ENCODE results near the gene TAAR9. TPM values are rescaled to one million over a fixed set of nuclear protein-coding genes. Genes with fewer than 3 reads are reported as not detected.
"Not testable (repeated sequence)": the region's sequence is repeated elsewhere in the genome, so short reads cannot be mapped to it uniquely, and the experiment has no call there.

The TAAR9 gene
- polyA plus RNA-seq, 1 donor (not counting 4 experiments of a cell fraction or from before 2014, with no cell fraction given): not detected

DNA sequence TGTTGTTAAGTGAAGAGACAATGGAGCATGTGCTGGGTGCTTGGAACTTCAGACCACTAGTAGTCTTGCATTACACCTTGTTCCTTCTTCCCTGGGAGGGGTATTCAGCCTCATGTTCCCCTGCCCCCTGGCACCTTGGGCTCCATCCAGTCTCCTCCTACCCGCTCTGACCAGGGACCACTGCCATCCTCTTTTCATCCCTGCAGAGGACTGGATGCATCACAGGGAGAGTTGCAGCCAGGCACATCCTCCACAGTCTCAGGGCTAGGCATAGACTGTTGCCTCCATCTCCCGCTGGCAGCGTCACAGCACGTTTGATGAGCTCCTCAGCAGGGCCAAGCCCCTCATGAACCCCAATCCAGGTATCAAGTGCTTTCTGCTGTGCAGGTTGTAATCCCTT, 13.1 kb downstream of the TAAR9 start:
- TF ChIP-seq, protein P1, sequence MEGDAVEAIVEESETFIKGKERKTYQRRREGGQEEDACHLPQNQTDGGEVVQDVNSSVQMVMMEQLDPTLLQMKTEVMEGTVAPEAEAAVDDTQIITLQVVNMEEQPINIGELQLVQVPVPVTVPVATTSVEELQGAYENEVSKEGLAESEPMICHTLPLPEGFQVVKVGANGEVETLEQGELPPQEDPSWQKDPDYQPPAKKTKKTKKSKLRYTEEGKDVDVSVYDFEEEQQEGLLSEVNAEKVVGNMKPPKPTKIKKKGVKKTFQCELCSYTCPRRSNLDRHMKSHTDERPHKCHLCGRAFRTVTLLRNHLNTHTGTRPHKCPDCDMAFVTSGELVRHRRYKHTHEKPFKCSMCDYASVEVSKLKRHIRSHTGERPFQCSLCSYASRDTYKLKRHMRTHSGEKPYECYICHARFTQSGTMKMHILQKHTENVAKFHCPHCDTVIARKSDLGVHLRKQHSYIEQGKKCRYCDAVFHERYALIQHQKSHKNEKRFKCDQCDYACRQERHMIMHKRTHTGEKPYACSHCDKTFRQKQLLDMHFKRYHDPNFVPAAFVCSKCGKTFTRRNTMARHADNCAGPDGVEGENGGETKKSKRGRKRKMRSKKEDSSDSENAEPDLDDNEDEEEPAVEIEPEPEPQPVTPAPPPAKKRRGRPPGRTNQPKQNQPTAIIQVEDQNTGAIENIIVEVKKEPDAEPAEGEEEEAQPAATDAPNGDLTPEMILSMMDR (optimal IDR thresholded peaks at IDR 0.05 in 1 of 3, IDR thresholded peaks at IDR 0.05 in 1 of 3, conservative IDR thresholded peaks at IDR 0.05 in 1 of 3; ENCODE audit: extremely low read depth in 1 of 3, insufficient read depth in 2 of 3, low read length in 3 of 3): no peak
- no peak for TF ChIP-seq EZH2 (IDR thresholded peaks at IDR 0.05; ENCODE audit: low read length)
- dilution Hi-C loops (cut with MboI; ENCODE audit: extremely low pct_ligation_motif_present, low sequenced_read_pairs): no loop called here
- H3K27me3 ChIP-seq (ENCODE audit: control insufficient read depth, extremely low read depth, insufficient read depth, low read length): peaks cover 12% of the 10 kb centered on the region
- FAIRE-seq (no peak), DNase-seq (ENCODE audit: low read depth, low spot score) (no peak)
- no peaks in the 10 kb centered on the region for H3K9me1 ChIP-seq (ENCODE audit: control insufficient read depth, extremely low read depth, insufficient read depth, low read length)
- H3K27ac ChIP-seq (ENCODE audit: control insufficient read depth, insufficient read depth, low read length): no peak overlapping the region
- H3K9ac ChIP-seq (ENCODE audit: control insufficient read depth, extremely low read depth, insufficient read depth, low read length): no peak overlapping the region
- no peaks in the 10 kb centered on the region for H3K9me3 ChIP-seq (ENCODE audit: control insufficient read depth, low read depth, low read length)
- no peaks in the 10 kb centered on the region for H4K20me1 ChIP-seq (ENCODE audit: control insufficient read depth, extremely low read depth, insufficient read depth, low read length)
- H3K4me1 ChIP-seq (ENCODE audit: control insufficient read depth, extremely low read depth, insufficient read depth, low read length): no peaks in the 10 kb centered on the region
- H3K36me3 ChIP-seq (ENCODE audit: control insufficient read depth in 2 of 2, extremely low read depth in 1 of 2, insufficient read depth in 2 of 2, low read length in 2 of 2): no peaks in the 10 kb centered on the region
- H2AFZ ChIP-seq (ENCODE audit: control insufficient read depth, low read length): no peak overlapping the region
- H3K4me3 ChIP-seq (ENCODE audit: control insufficient read depth in 2 of 3, extremely low read depth in 1 of 3, insufficient read depth in 2 of 3, low read depth in 1 of 3, low read length in 3 of 3): no peak overlapping the region
- no peaks in the 10 kb centered on the region for H3K79me2 ChIP-seq (ENCODE audit: control insufficient read depth, insufficient read depth, low read length)
- H3K4me2 ChIP-seq (ENCODE audit: control insufficient read depth, extremely low read depth, insufficient read depth, low read depth, low read length): no peak overlapping the region

DNA sequence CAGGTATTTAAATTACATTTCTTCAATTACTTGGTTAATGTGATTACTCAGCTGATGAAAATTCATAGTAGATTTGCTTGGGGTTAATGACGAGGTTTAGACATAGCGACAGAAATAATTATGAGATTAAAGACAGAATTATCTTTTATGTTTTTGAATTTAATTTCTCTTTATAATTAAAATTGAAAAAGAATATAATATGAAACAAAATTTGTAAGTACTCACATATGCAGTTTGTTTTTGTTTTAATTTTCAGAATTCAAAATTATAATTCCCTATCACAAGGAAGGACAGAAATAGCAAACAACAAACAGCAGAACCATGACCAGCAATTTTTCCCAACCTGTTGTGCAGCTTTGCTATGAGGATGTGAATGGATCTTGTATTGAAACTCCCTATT, 14.3 kb downstream of the TAAR9 start, which contains the start of gene TAAR8:
Gene TAAR8 (plus strand): TSS at position 301 of the 400 bp plus-strand sequence. CDS start 21 bp downstream, at position 322.
- FAIRE-seq (no peak), DNase-seq (ENCODE audit: low read depth, low spot score) (no peak)
- Histone ChIP-seq H4K20me1 (ENCODE audit: control insufficient read depth, extremely low read depth, insufficient read depth, low read length) (no peaks in the 10 kb centered on the region), H3K9me1 (ENCODE audit: control insufficient read depth, extremely low read depth, insufficient read depth, low read length) (no peaks in the 10 kb centered on the region), H3K9me3 (ENCODE audit: control insufficient read depth, low read depth, low read length) (no peaks in the 10 kb centered on the region), H3K4me2 (ENCODE audit: control insufficient read depth, extremely low read depth, insufficient read depth, low read depth, low read length) (no peak within 1 kb of the TSS), H3K4me1 (ENCODE audit: control insufficient read depth, extremely low read depth, insufficient read depth, low read length) (no peaks in the 10 kb centered on the region), H3K27ac (ENCODE audit: control insufficient read depth, insufficient read depth, low read length) (no peak within 1 kb of the TSS), H3K9ac (ENCODE audit: control insufficient read depth, extremely low read depth, insufficient read depth, low read length) (no peak within 1 kb of the TSS), H3K36me3 (ENCODE audit: control insufficient read depth in 2 of 2, extremely low read depth in 1 of 2, insufficient read depth in 2 of 2, low read length in 2 of 2) (no peaks in the 10 kb centered on the region), H3K27me3 (ENCODE audit: control insufficient read depth, extremely low read depth, insufficient read depth, low read length) (peaks cover 12% of the 10 kb centered on the region), H2AFZ (ENCODE audit: control insufficient read depth, low read length) (no peak within 1 kb of the TSS), H3K4me3 (ENCODE audit: control insufficient read depth in 2 of 3, extremely low read depth in 1 of 3, insufficient read depth in 2 of 3, low read depth in 1 of 3, low read length in 3 of 3) (no peak within 1 kb of the TSS), H3K79me2 (ENCODE audit: control insufficient read depth, insufficient read depth, low read length) (no peaks in the 10 kb centered on the region)
- dilution Hi-C loops (cut with MboI; ENCODE audit: extremely low pct_ligation_motif_present, low sequenced_read_pairs): no loop called here
- TF ChIP-seq, protein P1 (optimal IDR thresholded peaks at IDR 0.05 in 1 of 3, IDR thresholded peaks at IDR 0.05 in 1 of 3, conservative IDR thresholded peaks at IDR 0.05 in 1 of 3; ENCODE audit: extremely low read depth in 1 of 3, insufficient read depth in 2 of 3, low read length in 3 of 3): no peak
- TF ChIP-seq EZH2 (IDR thresholded peaks at IDR 0.05; ENCODE audit: low read length): no peak

DNA sequence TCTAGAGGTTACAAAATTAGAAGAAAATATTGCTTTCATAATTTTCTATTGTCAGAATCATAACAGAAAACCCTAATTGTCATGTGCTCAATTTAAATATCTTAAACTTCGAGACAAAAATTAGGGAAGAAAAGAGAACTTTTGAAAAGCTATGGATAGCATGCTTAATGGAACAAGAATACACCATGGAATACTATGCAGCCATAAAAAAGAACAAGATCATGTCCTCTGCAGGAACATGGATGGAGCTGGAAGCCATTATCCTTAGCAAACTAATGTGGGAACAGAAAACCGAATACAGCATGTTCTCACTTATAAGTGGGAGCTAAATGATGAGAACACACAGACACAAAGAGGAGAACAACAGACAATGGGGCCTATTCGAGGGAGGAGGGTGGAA, 22.0 kb downstream of the TAAR9 start:
- DNase-seq (ENCODE audit: low read depth, low spot score); H3K9me3 ChIP-seq (ENCODE audit: control insufficient read depth, low read depth, low read length); H3K9me1 ChIP-seq (ENCODE audit: control insufficient read depth, extremely low read depth, insufficient read depth, low read length); H3K36me3 ChIP-seq (ENCODE audit: control insufficient read depth in 2 of 2, extremely low read depth in 1 of 2, insufficient read depth in 2 of 2, low read length in 2 of 2); H3K27me3 ChIP-seq (ENCODE audit: control insufficient read depth, extremely low read depth, insufficient read depth, low read length); dilution Hi-C loops (cut with MboI; ENCODE audit: extremely low pct_ligation_motif_present, low sequenced_read_pairs); H4K20me1 ChIP-seq (ENCODE audit: control insufficient read depth, extremely low read depth, insufficient read depth, low read length); FAIRE-seq; H3K4me2 ChIP-seq (ENCODE audit: control insufficient read depth, extremely low read depth, insufficient read depth, low read depth, low read length); H3K27ac ChIP-seq (ENCODE audit: control insufficient read depth, insufficient read depth, low read length); H3K4me1 ChIP-seq (ENCODE audit: control insufficient read depth, extremely low read depth, insufficient read depth, low read length); H2AFZ ChIP-seq (ENCODE audit: control insufficient read depth, low read length); H3K9ac ChIP-seq (ENCODE audit: control insufficient read depth, extremely low read depth, insufficient read depth, low read length); H3K4me3 ChIP-seq (ENCODE audit: control insufficient read depth in 2 of 3, extremely low read depth in 1 of 3, insufficient read depth in 2 of 3, low read depth in 1 of 3, low read length in 3 of 3); H3K79me2 ChIP-seq (ENCODE audit: control insufficient read depth, insufficient read depth, low read length): not testable (repeated sequence)
